Posterior vena cava (tissue), 2 donors: ENCODE data around the gene SEMA3A. TPM values are rescaled to one million over a fixed set of nuclear protein-coding genes. Genes with fewer than 3 reads are reported as not detected.
"Not testable (repeated sequence)": the region's sequence is repeated elsewhere in the genome, so short reads cannot be mapped to it uniquely, and the experiment has no call there.

Source experiments
- DNase-seq: peaks from one replicate; pipeline ENCODE4 v3.0.0-alpha.2; 2020; ENCODE audit warnings: low spot score
- intact Hi-C, 2 donors: fragments of 100-400 bp; cut with DNase I; formaldehyde crosslinking; loops; one replicate each; pipeline versions ENCODE4 v1.14.1 to v1.14.2; 2022 to 2023
- total RNA-seq, 2 donors: library from RNA; stranded (reverse); fragmentation: NEBNext Ultra II Directional; extraction: Animal tissue kit (Norgen Biotek cat#: 25700); gene quantifications; one replicate each; pipeline ENCODE4 v1.2.1, GENCODE V29; 2021
- donor health status: DM: yes; HTN: yes; CAD: no.
- donor health status: DM: yes; HTN: yes; CAD: no.

The SEMA3A gene
- total RNA-seq, 2 donors from 2014 or later = 10.9 to 19.4 TPM

GRCh38 chr7:84085998-84086397, 108.6 kb downstream of the SEMA3A start:
- intact Hi-C loops = no loop called here
- DNase-seq = no peak

- no peak for DNase-seq
- intact Hi-C loops = no loop called here
These were observed 109.4 kb downstream of the SEMA3A start for GRCh38 chr7:84085147-84085546.

GRCh38 chr7:84083846-84084245, 110.7 kb downstream of the SEMA3A start:
- DNase-seq = no peak
- intact Hi-C loops = no loop called here

DNA sequence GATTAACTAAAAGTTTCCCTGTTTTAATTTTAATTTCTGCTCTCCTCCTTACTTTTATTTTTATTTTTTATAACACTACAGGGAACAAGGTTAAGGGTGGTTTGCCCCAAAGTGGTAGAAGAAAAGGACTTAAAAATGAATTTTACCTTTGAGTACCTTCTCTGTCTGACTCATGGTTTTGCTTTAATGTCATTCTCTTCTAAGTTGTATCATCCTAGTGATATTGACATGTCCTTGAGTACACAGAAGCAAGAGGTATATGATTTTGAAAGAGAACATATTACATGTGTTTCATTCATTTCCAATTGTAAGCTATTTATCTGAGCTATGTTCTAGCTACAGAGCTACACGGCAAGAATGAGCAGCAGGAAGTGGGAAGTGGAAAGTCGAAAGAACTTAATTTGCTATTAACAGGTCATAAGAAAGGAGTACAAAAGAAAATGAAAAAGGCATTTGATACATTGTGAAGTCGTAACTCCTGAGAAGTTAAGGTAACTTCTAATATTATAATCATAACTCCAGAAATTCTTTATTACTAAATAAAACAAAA, 112.5 kb downstream of the SEMA3A start:
- no peak for DNase-seq
- intact Hi-C loops = no loop called here

GRCh38 chr7:84077336-84077735, 117.3 kb downstream of the SEMA3A start:
- intact Hi-C loops = no loop called here

DNA sequence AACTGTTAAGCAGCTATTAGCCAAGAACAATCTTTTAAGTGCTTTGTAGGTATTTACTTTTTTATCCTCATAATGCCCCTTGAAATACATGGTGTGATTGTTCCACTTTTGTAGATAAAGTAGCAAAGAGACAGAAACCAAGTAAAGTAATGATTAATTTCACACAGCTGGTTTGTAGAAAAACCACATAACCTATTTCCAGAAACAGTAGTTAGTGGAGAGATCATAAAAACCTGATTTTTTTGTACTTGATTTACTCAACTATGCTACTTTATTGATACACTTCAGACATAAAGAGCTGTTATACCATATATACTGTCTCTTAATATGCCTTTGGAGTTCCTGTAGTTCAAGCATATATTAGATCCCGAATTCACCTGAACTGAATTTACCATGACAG, 118.4 kb downstream of the SEMA3A start:
- no peak for DNase-seq
- intact Hi-C loops = no loop called here

More at GRCh38 chr7:84077336-84077735, 117.3 kb downstream of the SEMA3A start:
- DNase-seq = no peak

DNA sequence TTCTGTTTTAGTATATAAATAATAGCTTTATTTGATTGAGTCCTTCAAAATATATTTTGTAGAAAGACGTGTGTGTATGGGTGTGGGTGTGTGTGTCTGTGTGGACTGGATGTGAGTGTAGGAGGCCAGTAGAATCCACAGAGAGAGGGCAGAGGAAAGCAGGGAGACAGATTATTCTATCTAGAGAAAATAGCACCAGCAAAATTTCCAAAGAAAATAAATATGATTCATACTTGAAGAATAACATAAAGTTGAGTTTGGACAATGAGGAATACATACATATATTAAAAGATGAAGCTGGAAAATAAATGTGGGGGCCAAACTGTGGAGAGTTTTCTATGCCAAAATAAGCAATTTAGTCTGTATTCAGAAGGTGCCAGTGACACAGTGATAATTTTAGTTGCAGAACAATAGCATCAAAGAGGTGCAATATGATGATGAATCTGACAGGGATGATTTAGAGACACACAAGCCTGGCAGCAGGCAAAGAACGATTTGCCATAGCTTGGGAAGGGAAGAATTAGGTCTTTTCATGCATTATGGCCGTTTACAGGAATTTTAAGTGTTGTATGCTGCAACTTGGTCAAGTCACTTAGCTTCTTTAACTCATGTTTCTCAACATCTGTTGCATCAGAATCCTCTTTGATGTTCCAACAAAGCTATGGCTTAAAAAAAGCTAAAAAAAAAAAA, 121.3 kb downstream of the SEMA3A start:
- intact Hi-C loops = no loop called here
- DNase-seq = no peak

- intact Hi-C loops = no loop called here
- DNase-seq = no peak
These were observed 123.8 kb downstream of the SEMA3A start for GRCh38 chr7:84070770-84071169.

GRCh38 chr7:84069999-84070500, 124.5 kb downstream of the SEMA3A start:
- no peak for DNase-seq
- intact Hi-C loops = no loop called here

- intact Hi-C loops = no loop called here
- no peak for DNase-seq
These were observed 125.6 kb downstream of the SEMA3A start for GRCh38 chr7:84069033-84069432.

GRCh38 chr7:84062489-84062901, 132.1 kb downstream of the SEMA3A start:
- intact Hi-C loops, DNase-seq: not testable (repeated sequence)

GRCh38 chr7:84060760-84061261, 133.8 kb downstream of the SEMA3A start:
- DNase-seq = no peak

GRCh38 chr7:84060000-84060399, 134.6 kb downstream of the SEMA3A start:
- intact Hi-C loops = no loop called here
- DNase-seq = no peak

More at GRCh38 chr7:84060760-84061261, 133.8 kb downstream of the SEMA3A start:
- intact Hi-C loops = no loop called here

- intact Hi-C loops = no loop called here
- DNase-seq = no peak
These were observed 136.1 kb downstream of the SEMA3A start for GRCh38 chr7:84058311-84059076.

DNA sequence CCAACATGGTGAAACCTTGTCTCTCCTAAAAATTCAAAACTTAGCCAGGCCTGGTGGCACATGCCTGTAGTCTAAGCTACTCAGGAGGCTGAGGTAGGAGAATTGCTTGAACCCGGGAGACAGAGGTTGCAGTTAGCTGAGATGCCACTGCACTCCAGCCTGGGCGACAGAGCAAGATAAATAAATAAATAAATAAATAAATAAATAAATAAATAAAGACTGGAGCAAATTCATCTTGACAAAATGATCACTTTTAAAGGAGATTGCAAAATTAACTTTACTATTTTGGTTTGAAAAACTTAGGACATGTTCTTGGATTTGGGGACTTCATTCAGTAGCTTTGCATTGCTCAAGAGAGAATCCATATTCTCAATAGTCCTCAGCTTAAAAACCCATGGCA, 137.0 kb downstream of the SEMA3A start:
- no peak for DNase-seq
- intact Hi-C loops = no loop called here

DNA sequence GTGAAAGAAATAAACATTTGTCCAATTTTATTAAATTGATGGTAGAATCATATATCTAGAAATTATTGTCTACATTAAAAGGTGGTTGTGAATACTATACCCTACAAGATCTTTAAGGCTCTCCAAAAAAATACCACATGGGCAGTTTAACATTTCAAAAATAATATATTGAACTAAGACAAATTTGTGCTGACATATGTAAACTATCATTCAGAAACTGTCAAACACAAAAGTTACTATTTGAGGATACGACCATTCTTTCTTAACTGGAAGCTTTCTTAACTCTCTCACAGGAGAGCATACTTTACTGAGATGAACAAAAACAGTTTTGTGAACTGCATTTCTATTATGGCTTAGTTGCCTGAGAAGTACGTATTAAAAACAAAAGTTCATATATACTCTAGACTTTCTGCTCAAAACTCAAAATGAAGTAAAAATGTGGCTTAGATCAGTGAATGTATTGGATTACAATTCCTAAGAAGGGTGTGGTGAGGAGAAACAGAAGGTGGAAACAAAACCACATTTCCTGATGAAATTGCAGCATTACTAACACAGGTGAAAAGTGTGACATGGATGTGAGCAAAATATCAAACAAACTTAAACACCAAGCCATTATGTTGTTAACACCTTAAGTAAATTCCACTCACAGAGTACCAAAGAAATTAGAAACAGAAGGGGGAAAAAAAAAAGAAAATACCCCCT, 138.5 kb downstream of the SEMA3A start:
- intact Hi-C loops = no loop called here

DNA sequence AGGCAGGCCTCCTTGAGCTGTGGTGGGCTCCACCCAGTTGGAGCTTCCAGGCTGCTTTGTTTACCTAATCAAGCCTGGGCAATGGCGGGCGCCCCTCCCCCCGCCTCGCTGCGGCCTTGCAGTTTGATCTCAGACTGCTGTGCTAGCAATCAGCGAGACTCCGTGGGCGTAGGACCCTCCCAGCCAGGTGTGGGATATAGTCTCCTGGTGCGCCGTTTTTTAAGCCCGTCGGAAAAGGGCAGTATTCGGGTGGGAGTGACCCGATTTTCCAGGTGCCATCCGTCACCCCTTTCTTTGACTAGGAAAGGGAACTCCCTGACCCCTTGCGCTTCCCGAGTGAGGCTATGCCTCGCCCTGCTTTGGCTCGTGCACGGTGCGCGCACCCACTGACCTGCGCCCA, 139.4 kb downstream of the SEMA3A start:
- DNase-seq, intact Hi-C loops: not testable (repeated sequence)

More for the DNA sequence above, 138.5 kb downstream of the SEMA3A start:
- DNase-seq = no peak

DNA sequence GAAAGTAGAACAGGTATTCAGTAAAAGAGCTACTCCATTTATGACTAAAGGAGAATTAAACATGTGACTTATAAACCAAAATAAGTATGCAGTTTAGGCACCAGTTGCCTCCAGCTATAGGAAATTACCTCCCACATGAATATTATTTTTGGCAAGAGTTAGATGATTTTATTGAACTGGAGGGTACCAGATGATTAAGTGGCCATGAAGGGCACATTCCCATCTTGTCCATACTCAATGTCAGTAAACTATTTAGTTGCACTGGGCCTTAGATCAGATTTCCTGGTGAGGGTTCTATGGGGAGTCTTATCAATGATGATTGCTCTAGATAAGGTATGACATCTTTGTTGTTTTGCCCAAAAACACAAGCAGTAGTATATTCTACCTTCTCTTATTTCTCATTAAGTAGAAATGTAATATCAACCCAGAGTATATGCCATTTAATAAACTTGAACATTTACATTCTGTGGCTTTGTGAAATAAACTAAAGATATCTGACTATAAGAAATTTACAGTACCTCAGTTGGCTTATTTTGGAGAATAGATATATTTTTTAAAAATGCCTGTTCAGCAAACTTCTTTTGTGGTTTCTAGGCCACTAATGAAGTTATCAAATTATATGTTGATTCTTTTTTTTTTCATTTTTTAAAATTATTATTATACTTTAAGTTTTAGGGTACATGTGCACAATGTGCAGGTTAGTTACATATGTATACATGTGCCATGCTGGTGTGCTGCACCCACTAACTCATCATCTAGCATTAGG, 145.3 kb downstream of the SEMA3A start:
- intact Hi-C loops = no loop called here

GRCh38 chr7:84047085-84047484, 147.5 kb downstream of the SEMA3A start:
- no peak for DNase-seq
- intact Hi-C loops = no loop called here

More for the DNA sequence above, 145.3 kb downstream of the SEMA3A start:
- no peak for DNase-seq
